Right lobe of liver (tissue), 6 donors: Measurements from ENCODE around the gene VPS4A. TPM values are rescaled to one million over a fixed set of nuclear protein-coding genes. Genes with fewer than 3 reads are reported as not detected.

Source experiments
- ATAC-seq, 4 donors: fragments of 200-7000 bp; cut with Tn5 transposase; one replicate each; pipeline ENCODE4 v1.9.1; 2020; ENCODE audit warnings: mild to moderate bottlenecking in 4 of 4, moderate library complexity in 4 of 4
- DNase-seq, 3 donors: peaks; one replicate each; pipeline ENCODE4 v3.0.0-alpha.2; 2020
- H3K27ac ChIP-seq, 3 donors: fragments of 200-600 bp; one replicate each; pipeline ENCODE4 v1.8.0; 2022
- H3K27me3 ChIP-seq, 2 donors: fragments of 200-600 bp; one replicate each; pipeline ENCODE4 v1.8.0; 2022
- H3K36me3 ChIP-seq, 4 donors: fragments of 200-600 bp; sonication (generic) in 1 of 4; one replicate each; pipeline versions ENCODE4 v1.5.1 to v1.8.0; 2017 to 2022; ENCODE audit warnings: control low read depth in 1 of 4
- H3K4me1 ChIP-seq, 4 donors: fragments of 200-600 bp; sonication (generic) in 1 of 4; one replicate each; pipeline versions ENCODE4 v1.5.1 to v1.8.0; 2017 to 2022; ENCODE audit warnings: control low read depth in 1 of 4
- H3K4me3 ChIP-seq, 3 donors: fragments of 200-600 bp; one replicate each; pipeline ENCODE4 v1.8.0; 2022
- H3K9me3 ChIP-seq, 4 donors: fragments of 200-600 bp; sonication (generic) in 1 of 4; one replicate each; pipeline versions ENCODE4 v1.5.1 to v1.8.0; 2017 to 2022; ENCODE audit warnings: control low read depth in 1 of 4
- CTCF ChIP-seq, 4 donors: fragments of 200-600 bp in 3 of 4; fragments of 450-650 bp in 1 of 4; IDR thresholded peaks; one replicate each; pipeline versions ENCODE4 v1.5.1 to v1.8.0; 2016 to 2022; ENCODE audit warnings: antibody characterized with exemption in 4 of 4, mild to moderate bottlenecking in 2 of 4
- POLR2A ChIP-seq: fragments of 450-650 bp; IDR thresholded peaks from one replicate; pipeline ENCODE4 v1.6.1; 2017; ENCODE audit warnings: antibody characterized with exemption, mild to moderate bottlenecking
- WGBS: methylation state at CpG from one replicate; pipeline ENCODE4 v1.1.6; 2018; ENCODE audit warnings: low coverage, low lambda C conversion rate; ENCODE audit not compliant: insufficient coverage; ENCODE audit errors: missing lambda C conversion rate; 5-methylcytosine and 5-hydroxymethylcytosine counted together
- intact Hi-C, 2 donors: fragments of 100-400 bp; cut with DNase I; formaldehyde crosslinking; loops; one replicate each; pipeline versions ENCODE4 v1.11.2 to v1.14.1; 2022
- total RNA-seq, 6 experiments: library from RNA; depleted of rRNA in 2 of 6; stranded (reverse); fragments of >200 nt in 2 of 6; fragmentation: NEBNext Ultra II Directional in 3 of 6; extraction: Animal tissue kit (Norgen Biotek cat#: 25700) in 3 of 6; gene quantifications; one replicate each; pipeline versions ENCODE4 v1.1.0 to v1.2.4, GENCODE V29; 2016 to 2023
- donor health status: DM: no; HTN: yes; CAD: no.
- donor health status: DM: no; HTN: no; CAD: no.
- donor health status: DM: no; HTN: no; CAD: no.
- donor health status: DM: no; HTN: yes; CAD: no.
- donor health status: DM: no; HTN: yes; CAD: no.

The VPS4A gene
- total RNA-seq, 6 experiments from 2014 or later = 9.6 to 15.3 (median 12.3) TPM

- H3K9me3 ChIP-seq = no peaks in the 10 kb centered on the region
- H3K4me3 ChIP-seq = no peak overlapping the region
- TF ChIP-seq CTCF (IDR thresholded peaks at IDR 0.05) (no peak), POLR2A (no peak)
- H3K27me3 ChIP-seq = no peaks in the 10 kb centered on the region
- intact Hi-C loops = no loop called here
- H3K4me1 ChIP-seq = no peaks in the 10 kb centered on the region
- peaks cover 0 to 61% (median 27%) of the 10 kb centered on the region in 4 donors for H3K36me3 ChIP-seq
- WGBS = 82% methylated on average over 7 of the region's 7 CpGs
- DNase-seq = no peak
- ATAC-seq = no peak
- no peak overlapping the region for H3K27ac ChIP-seq
Measured at GRCh38 chr16:69366431-69366830, 55.3 kb downstream of the VPS4A start.

- H3K4me3 ChIP-seq = no peak overlapping the region
- no peaks in the 10 kb centered on the region for H3K27me3 ChIP-seq
- DNase-seq (peak in 1 of 3 donors; percentile 20), ATAC-seq (no peak)
- peaks cover 0 to 3% (median 0%) of the 10 kb centered on the region in 4 donors for H3K4me1 ChIP-seq
- 70% methylated on average over 2 of the region's 7 CpGs for WGBS
- TF ChIP-seq CTCF (IDR thresholded peaks at IDR 0.05) = no peak
- TF ChIP-seq POLR2A = no peak
- H3K36me3 ChIP-seq = peaks cover 0 to 72% (median 31%) of the 10 kb centered on the region in 4 donors
- H3K9me3 ChIP-seq = no peaks in the 10 kb centered on the region
- no peak overlapping the region for H3K27ac ChIP-seq
- intact Hi-C loops = no loop called here
Measured at GRCh38 chr16:69367980-69368379, 56.8 kb downstream of the VPS4A start.

GRCh38 chr16:69368866-69369265 is 57.7 kb downstream of the VPS4A start:
- 90% methylated on average over 4 of the region's 4 CpGs for WGBS
- no peak overlapping the region for H3K27ac ChIP-seq
- H3K9me3 ChIP-seq = no peaks in the 10 kb centered on the region
- intact Hi-C loops = no loop called here
- H3K36me3 ChIP-seq = peaks cover 0 to 72% (median 31%) of the 10 kb centered on the region in 4 donors
- no peaks in the 10 kb centered on the region for H3K27me3 ChIP-seq
- H3K4me1 ChIP-seq = peaks cover 0 to 7% (median 0%) of the 10 kb centered on the region in 4 donors
- no peak overlapping the region for H3K4me3 ChIP-seq
- ATAC-seq (no peak), DNase-seq (no peak)
- TF ChIP-seq POLR2A (no peak), CTCF (IDR thresholded peaks at IDR 0.05) (no peak)

GRCh38 chr16:69371564-69371963 is 60.4 kb downstream of the VPS4A start:
- TF ChIP-seq CTCF (IDR thresholded peaks at IDR 0.05) (no peak), POLR2A (no peak)
- ATAC-seq (no peak), DNase-seq (no peak)
- Histone ChIP-seq H3K9me3 (no peaks in the 10 kb centered on the region), H3K4me3 (no peak overlapping the region), H3K4me1 (peaks cover 0 to 7% (median 0%) of the 10 kb centered on the region in 4 donors), H3K27ac (no peak overlapping the region), H3K36me3 (peaks cover 0 to 59% (median 25%) of the 10 kb centered on the region in 4 donors), H3K27me3 (no peaks in the 10 kb centered on the region)
- intact Hi-C loops = no loop called here
- 88% methylated on average over 2 of the region's 2 CpGs for WGBS

- peaks cover 0 to 7% (median 0%) of the 10 kb centered on the region in 4 donors for H3K4me1 ChIP-seq
- peak; percentile 43 to 73 (median 54) for ATAC-seq
- peak in 1 of 3 donors; percentile 24 for DNase-seq
- no peak overlapping the region for H3K27ac ChIP-seq
- H3K36me3 ChIP-seq = peaks cover 0 to 49% (median 17%) of the 10 kb centered on the region in 4 donors
- no peaks in the 10 kb centered on the region for H3K27me3 ChIP-seq
- intact Hi-C loops = no loop called here
- H3K4me3 ChIP-seq = no peak overlapping the region
- WGBS = 40% methylated on average over 1 of the region's 1 CpG
- no peaks in the 10 kb centered on the region for H3K9me3 ChIP-seq
- TF ChIP-seq CTCF (IDR thresholded peaks at IDR 0.05) (no peak), POLR2A (no peak)
Measured at GRCh38 chr16:69373019-69373418, 61.9 kb downstream of the VPS4A start.
